ENCODE results near the gene LRRC27.

Gene LRRC27

GRCh38 chr10:132414402-132415016 lies 82.5 kb downstream of the LRRC27 start:
- no peak for DNase-seq (ENCODE audit: low read depth in 3 of 3)

- DNase-seq (ENCODE audit: low read depth in 3 of 3) = no peak
Observed at GRCh38 chr10:132415255-132415654, 83.3 kb downstream of the LRRC27 start.

GRCh38 chr10:132415956-132416355 lies 84.0 kb downstream of the LRRC27 start:
- DNase-seq (ENCODE audit: low read depth in 3 of 3) = no peak

GRCh38 chr10:132416566-132417256 lies 84.7 kb downstream of the LRRC27 start:
- DNase-seq (ENCODE audit: low read depth in 3 of 3) = no peak

GRCh38 chr10:132417257-132417910 lies 85.4 kb downstream of the LRRC27 start:
- DNase-seq (ENCODE audit: low read depth in 3 of 3) = no peak

- DNase-seq (ENCODE audit: low read depth in 3 of 3) = no peak
Observed at GRCh38 chr10:132417957-132418441, 86.0 kb downstream of the LRRC27 start.

GRCh38 chr10:132418527-132419416 lies 86.8 kb downstream of the LRRC27 start:
- no peak for DNase-seq (ENCODE audit: low read depth in 3 of 3)

- DNase-seq (ENCODE audit: low read depth in 3 of 3) = no peak
Observed at GRCh38 chr10:132419538-132420468, 87.8 kb downstream of the LRRC27 start.

- DNase-seq (ENCODE audit: low read depth in 3 of 3) = no peak
Observed at GRCh38 chr10:132420469-132420980, 88.5 kb downstream of the LRRC27 start.

GRCh38 chr10:132420981-132421846 lies 89.2 kb downstream of the LRRC27 start:
- DNase-seq (ENCODE audit: low read depth in 3 of 3) = no peak

- DNase-seq (ENCODE audit: low read depth in 3 of 3) = no peak
Observed at GRCh38 chr10:132421847-132422751, 90.1 kb downstream of the LRRC27 start.

- no peak for DNase-seq (ENCODE audit: low read depth in 3 of 3)
Observed at GRCh38 chr10:132422903-132423825, 91.2 kb downstream of the LRRC27 start.

GRCh38 chr10:132423966-132424861 lies 92.2 kb downstream of the LRRC27 start:
- DNase-seq (ENCODE audit: low read depth in 3 of 3) = no peak

GRCh38 chr10:132425029-132425756 lies 93.2 kb downstream of the LRRC27 start:
- DNase-seq (ENCODE audit: low read depth in 3 of 3) = no peak

GRCh38 chr10:132425757-132426155 lies 93.8 kb downstream of the LRRC27 start:
- no peak for DNase-seq (ENCODE audit: low read depth in 3 of 3)
